HEK293 (cell line): ENCODE data around the gene CHST14.
A peak's percentile ranks its signal among the peaks of the same experiment; 100 is the strongest.

Experiments
- CTCF ChIA-PET: fragments of 350-600 bp; formaldehyde crosslinking; extraction: SDS; loops from one replicate; lab custom pipeline; 2021; ENCODE audit warnings: antibody characterized with exemption; lab: Yijun Ruan, JAX
- POLR2A ChIA-PET: fragments of 300-600 bp; formaldehyde crosslinking; extraction: SDS; loops from one replicate; lab custom pipeline; 2020; ENCODE audit warnings: antibody characterized with exemption, inconsistent platforms; lab: Yijun Ruan, JAX
- H3K27ac ChIP-seq: fragments of 200-500 bp; sonication (Bioruptor generic); 2 replicates; pipeline ENCODE4 v1.5.1; 2014; ENCODE audit warnings: low read depth, low read length, control low read depth, inconsistent platforms; ENCODE audit errors: extremely low read depth
- H3K36me3 ChIP-seq, 2 experiments: fragments of 200-500 bp in 1 of 2; sonication (Bioruptor generic) in 1 of 2; 1 replicate in 1 of 2; 2 replicates in 1 of 2; pipeline ENCODE4 v1.5.1; 2014 to 2017; ENCODE audit warnings: inconsistent platforms in 2 of 2, low read length in 2 of 2; ENCODE audit not compliant: control insufficient read depth in 2 of 2, insufficient read depth in 1 of 2
- H3K4me1 ChIP-seq: fragments of 200-500 bp; sonication (Bioruptor generic); 2 replicates; pipeline ENCODE4 v1.5.1; 2014; ENCODE audit warnings: mild to moderate bottlenecking, low read length, inconsistent platforms; ENCODE audit not compliant: control insufficient read depth, insufficient read depth
- H3K4me3 ChIP-seq: 2 replicates; pipeline ENCODE4 v1.5.1; 2011; ENCODE audit warnings: low read depth, mild to moderate bottlenecking, control low read depth, low read length, moderate library complexity
- H3K9me3 ChIP-seq: fragments of 200-500 bp; sonication (Bioruptor generic); 2 replicates; pipeline ENCODE4 v1.5.1; 2014; ENCODE audit warnings: low read depth, low read length, inconsistent platforms; ENCODE audit not compliant: control insufficient read depth, insufficient read depth
- ATF2 ChIP-seq: fragments of 450-650 bp; formaldehyde crosslinking; IDR thresholded peaks from 2 replicates; pipeline ENCODE4 v1.5.1; 2016; ENCODE audit warnings: missing biosample characterization, missing genetic modification characterization, low read depth
- EGR2 ChIP-seq: fragments of 450-650 bp; formaldehyde crosslinking; IDR thresholded peaks from 2 replicates; pipeline ENCODE4 v1.5.1; 2016; ENCODE audit warnings: low read depth, missing biosample characterization, missing genetic modification characterization
- GFI1B ChIP-seq: fragments of 450-650 bp; formaldehyde crosslinking; IDR thresholded peaks from 2 replicates; pipeline ENCODE4 v1.5.1; 2016; ENCODE audit warnings: missing biosample characterization, missing genetic modification characterization
- GLIS1 ChIP-seq: fragments of 450-650 bp; formaldehyde crosslinking; IDR thresholded peaks from 2 replicates; pipeline ENCODE4 v1.5.1; 2016; ENCODE audit warnings: missing biosample characterization, missing genetic modification characterization
- PRDM1 ChIP-seq: fragments of 450-650 bp; formaldehyde crosslinking; IDR thresholded peaks from 2 replicates; pipeline ENCODE4; 2016; ENCODE audit warnings: missing biosample characterization, missing genetic modification characterization
- SCRT1 ChIP-seq: fragments of 450-650 bp; formaldehyde crosslinking; IDR thresholded peaks from 2 replicates; pipeline ENCODE4 v1.5.1; 2016; ENCODE audit warnings: missing biosample characterization, missing genetic modification characterization, borderline replicate concordance
- SCRT2 ChIP-seq: fragments of 450-650 bp; formaldehyde crosslinking; IDR thresholded peaks from 2 replicates; pipeline ENCODE4 v1.5.1; 2016; ENCODE audit warnings: missing biosample characterization, missing genetic modification characterization
- SP7 ChIP-seq: fragments of 450-650 bp; formaldehyde crosslinking; IDR thresholded peaks from 2 replicates; pipeline ENCODE4 v1.5.1; 2016; ENCODE audit warnings: missing biosample characterization, missing genetic modification characterization
- TCF7L2 ChIP-seq: IDR thresholded peaks from 2 replicates; pipeline ENCODE4 v1.6.1; 2011; ENCODE audit warnings: low read depth, mild to moderate bottlenecking, inconsistent platforms, low read length, moderate library complexity, borderline replicate concordance
- ZBTB44 ChIP-seq: fragments of 450-650 bp; IDR thresholded peaks from 2 replicates; pipeline ENCODE4 v1.5.1; 2018; ENCODE audit warnings: missing biosample characterization, mild to moderate bottlenecking, missing genetic modification characterization
- ZBTB49 ChIP-seq: fragments of 450-650 bp; formaldehyde crosslinking; IDR thresholded peaks from 2 replicates; pipeline ENCODE4 v1.5.1; 2016; ENCODE audit warnings: missing biosample characterization, missing genetic modification characterization, low read depth
- ZFHX2 ChIP-seq: fragments of 450-650 bp; formaldehyde crosslinking; conservative IDR thresholded peaks from 2 replicates; pipeline ENCODE4 v1.5.1; 2016; ENCODE audit warnings: missing biosample characterization, missing genetic modification characterization
- ZNF112 ChIP-seq: fragments of 450-650 bp; formaldehyde crosslinking; IDR thresholded peaks from 2 replicates; pipeline ENCODE4 v1.5.0; 2017; ENCODE audit warnings: missing biosample characterization, missing genetic modification characterization
- ZNF140 ChIP-seq: fragments of 450-650 bp; formaldehyde crosslinking; IDR thresholded peaks from 2 replicates; pipeline ENCODE4 v1.5.1; 2016; ENCODE audit warnings: missing biosample characterization, missing genetic modification characterization
- ZNF2 ChIP-seq: fragments of 450-650 bp; formaldehyde crosslinking; IDR thresholded peaks from 2 replicates; pipeline ENCODE4 v1.5.1; 2016; ENCODE audit warnings: missing biosample characterization, missing genetic modification characterization
- ZNF202 ChIP-seq: fragments of 450-650 bp; formaldehyde crosslinking; IDR thresholded peaks from 2 replicates; pipeline ENCODE4 v1.5.1; 2016; ENCODE audit warnings: missing biosample characterization, missing genetic modification characterization, borderline replicate concordance
- ZNF214 ChIP-seq: fragments of 450-650 bp; formaldehyde crosslinking; IDR thresholded peaks from 2 replicates; pipeline ENCODE4 v1.5.1; 2017; ENCODE audit warnings: missing biosample characterization, mild to moderate bottlenecking, missing genetic modification characterization, borderline replicate concordance
- ZNF221 ChIP-seq: fragments of 450-650 bp; formaldehyde crosslinking; IDR thresholded peaks from 2 replicates; pipeline ENCODE4 v1.5.1; 2017; ENCODE audit warnings: missing biosample characterization, missing genetic modification characterization, borderline replicate concordance
- ZNF280C ChIP-seq: fragments of 450-650 bp; formaldehyde crosslinking; IDR thresholded peaks from 2 replicates; pipeline ENCODE4 v1.5.1; 2016; ENCODE audit warnings: missing biosample characterization, missing genetic modification characterization
- ZNF341 ChIP-seq: fragments of 450-650 bp; formaldehyde crosslinking; IDR thresholded peaks from 2 replicates; pipeline ENCODE4; 2016; ENCODE audit warnings: low read depth, missing biosample characterization, missing genetic modification characterization
- ZNF416 ChIP-seq: fragments of 450-650 bp; formaldehyde crosslinking; IDR thresholded peaks from 2 replicates; pipeline ENCODE4 v1.5.1; 2016; ENCODE audit warnings: missing biosample characterization, missing genetic modification characterization
- ZNF449 ChIP-seq: fragments of 450-650 bp; formaldehyde crosslinking; IDR thresholded peaks from 2 replicates; pipeline ENCODE4 v1.5.1; 2017; ENCODE audit warnings: missing biosample characterization, mild to moderate bottlenecking, missing genetic modification characterization, moderate library complexity
- ZNF473 ChIP-seq: fragments of 450-650 bp; formaldehyde crosslinking; IDR thresholded peaks from 2 replicates; pipeline ENCODE4 v1.5.1; 2017; ENCODE audit warnings: missing biosample characterization, missing genetic modification characterization
- ZNF48 ChIP-seq: fragments of 450-650 bp; formaldehyde crosslinking; IDR thresholded peaks from 2 replicates; pipeline ENCODE4 v1.5.1; 2016; ENCODE audit warnings: missing biosample characterization, missing genetic modification characterization
- ZNF624 ChIP-seq: fragments of 450-650 bp; formaldehyde crosslinking; IDR thresholded peaks from 2 replicates; pipeline ENCODE4 v1.5.1; 2017; ENCODE audit warnings: missing biosample characterization, missing genetic modification characterization
- ZNF677 ChIP-seq: fragments of 450-650 bp; IDR thresholded peaks from 2 replicates; pipeline ENCODE4 v1.5.0; 2018; ENCODE audit warnings: missing biosample characterization, mild to moderate bottlenecking, missing genetic modification characterization, moderate library complexity
- ZNF747 ChIP-seq: fragments of 450-650 bp; formaldehyde crosslinking; IDR thresholded peaks from 2 replicates; pipeline ENCODE4 v1.5.1; 2016; ENCODE audit warnings: missing biosample characterization, missing genetic modification characterization
- ZSCAN4 ChIP-seq: fragments of 450-650 bp; formaldehyde crosslinking; IDR thresholded peaks from 2 replicates; pipeline ENCODE4 v1.5.1; 2017; ENCODE audit warnings: missing biosample characterization, missing genetic modification characterization

Gene CHST14

GRCh38 chr15:40477642-40478327 lies 7.0 kb downstream of the CHST14 start:
- Histone ChIP-seq H3K36me3 (no peaks in the 10 kb centered on the region), H3K4me1 (no peaks in the 10 kb centered on the region), H3K9me3 (no peaks in the 10 kb centered on the region), H3K27ac (no peak overlapping the region), H3K4me3 (no peak overlapping the region)
- CTCF ChIA-PET: no interaction called here
- POLR2A ChIA-PET: interaction anchor here (0.6 kb wide), 2 partner anchors 37 to 281 kb away, joined by 6 to 11 read pairs; no protein-coding TSS in a partner anchor
- 0 out of 2 replicates have a peak, but pooled peaks have one; percentile 7 for TF ChIP-seq ZFHX2 (tag by site-specific recombination)
- TF ChIP-seq TCF7L2: no peak
- peak; percentile 82 for TF ChIP-seq PRDM1
- TF ChIP-seq ZNF473 (tag by site-specific recombination): no peak
- TF ChIP-seq EGR2 (tag by site-specific recombination): 0 out of 2 replicates have a peak, but pooled peaks have one; percentile 21
- TF ChIP-seq SCRT2 (tag by site-specific recombination): peak; percentile 55; the same call in 1 of the 2 replicates
- TF ChIP-seq GFI1B (tag by site-specific recombination): no peak
- no peak for TF ChIP-seq ZNF416 (tag by site-specific recombination)
- TF ChIP-seq ATF2: no peak
- peak; percentile 75 for TF ChIP-seq GLIS1
- no peak for TF ChIP-seq ZNF221 (tag by site-specific recombination)
- TF ChIP-seq ZNF341: peak; percentile 75
- TF ChIP-seq ZBTB49 (tag by site-specific recombination): no peak
- TF ChIP-seq ZBTB44: no peak
- TF ChIP-seq ZNF280C (tag by site-specific recombination): no peak
- no peak for TF ChIP-seq ZNF624
- TF ChIP-seq ZNF112 (tag by site-specific recombination): no peak
- no peak for TF ChIP-seq ZSCAN4
- no peak for TF ChIP-seq SP7 (tag by site-specific recombination)
- no peak for TF ChIP-seq ZNF747 (tag by site-specific recombination)
- no peak for TF ChIP-seq ZNF214 (tag by site-specific recombination)
- TF ChIP-seq SCRT1 (tag by site-specific recombination): peak; percentile 83
- TF ChIP-seq ZNF449 (tag by site-specific recombination): no peak
- no peak for TF ChIP-seq ZNF140 (tag by site-specific recombination)
- TF ChIP-seq ZNF48 (tag by site-specific recombination): no peak
- no peak for TF ChIP-seq ZNF202
- TF ChIP-seq ZNF2 (tag by site-specific recombination): no peak
- TF ChIP-seq ZNF677 (tag by site-specific recombination): no peak
